HepG2 (cell line): Measurements from ENCODE around the gene EXOC3L2. TPM values are rescaled to one million over a fixed set of nuclear protein-coding genes. Genes with fewer than 3 reads are reported as not detected.

ENCODE experiments used
- MEF2D ChIP-seq: sonication (generic); formaldehyde crosslinking; IDR thresholded peaks from 2 replicates; pipeline ENCODE4 v1.5.1; 2020; ENCODE audit warnings: mild to moderate bottlenecking, missing genetic modification reagents
- PRDM15 ChIP-seq: sonication (generic); formaldehyde crosslinking; IDR thresholded peaks from 2 replicates; pipeline ENCODE4 v1.4.0; 2020; ENCODE audit warnings: missing genetic modification reagents
- SMAD1 ChIP-seq: sonication (generic); formaldehyde crosslinking; IDR thresholded peaks from 2 replicates; pipeline ENCODE4 v1.4.0; 2020; ENCODE audit warnings: missing genetic modification reagents, low read depth, mild to moderate bottlenecking, borderline replicate concordance
- TARDBP ChIP-seq: sonication (generic); formaldehyde crosslinking; IDR thresholded peaks from 2 replicates; pipeline ENCODE4 v1.8.0; 2022; ENCODE audit warnings: mild to moderate bottlenecking, missing genetic modification reagents
- THAP8 ChIP-seq: sonication (generic); formaldehyde crosslinking; IDR thresholded peaks from 2 replicates; pipeline ENCODE4 v1.5.1; 2020; ENCODE audit warnings: missing genetic modification reagents, mild to moderate bottlenecking, borderline replicate concordance
- ZC3H4 ChIP-seq: sonication (generic); formaldehyde crosslinking; IDR thresholded peaks from 2 replicates; pipeline ENCODE4 v1.4.0; 2020; ENCODE audit warnings: missing genetic modification reagents, borderline replicate concordance
- ZNF124 ChIP-seq: sonication (generic); formaldehyde crosslinking; IDR thresholded peaks from 2 replicates; pipeline ENCODE4 v1.4.0; 2020; ENCODE audit warnings: missing genetic modification reagents
- ZNF317 ChIP-seq: sonication (generic); formaldehyde crosslinking; IDR thresholded peaks from 2 replicates; pipeline ENCODE4 v1.5.0; 2020; ENCODE audit warnings: mild to moderate bottlenecking, missing genetic modification reagents
- ZNF562 ChIP-seq: sonication (generic); formaldehyde crosslinking; IDR thresholded peaks from 2 replicates; pipeline ENCODE4 v1.8.0; 2022; ENCODE audit warnings: missing genetic modification reagents, borderline replicate concordance
- polyA plus RNA-seq, 8 experiments: library from polyadenylated mRNA; depleted of rRNA in 3 of 8; stranded (reverse) in 7 of 8; unstranded in 1 of 8; fragments of >200 nt; fragmentation: Illumina TruSeq in 4 of 8; extraction: Trizol in 4 of 8; gene quantifications; 2 replicates each; pipeline versions ENCODE4 v1.2.1 to v1.2.3, GENCODE V29; 2011 to 2016; ENCODE audit warnings: low read depth in 4 of 8, missing spikeins in 1 of 8, mixed read lengths in 1 of 8; ENCODE audit not compliant: insufficient read depth in 1 of 8
- total RNA-seq, 5 experiments: library from RNA; depleted of rRNA; stranded (reverse); fragments of >200 nt; fragmentation: Illumina TruSeq; extraction: Trizol; gene quantifications; 2 replicates each; pipeline ENCODE4 v1.2.3, GENCODE V29; 2016; ENCODE audit warnings: low read depth in 1 of 5
- TF ChIP-seq, protein P1 (sequence below): sonication (generic); formaldehyde crosslinking; IDR thresholded peaks from 2 replicates; pipeline ENCODE4 v1.5.1; 2020; ENCODE audit warnings: mild to moderate bottlenecking, missing genetic modification reagents, moderate library complexity
- TF ChIP-seq, protein P2 (sequence below): sonication (generic); formaldehyde crosslinking; IDR thresholded peaks from 2 replicates; pipeline ENCODE4 v1.8.0; 2023; ENCODE audit warnings: mild to moderate bottlenecking, missing genetic modification reagents
- TF ChIP-seq, protein P3 (sequence below): sonication (generic); formaldehyde crosslinking; IDR thresholded peaks from 2 replicates; pipeline ENCODE4 v1.4.0; 2020; ENCODE audit warnings: mild to moderate bottlenecking, missing genetic modification reagents, borderline replicate concordance
- TF ChIP-seq, protein P4 (sequence below): sonication (generic); formaldehyde crosslinking; IDR thresholded peaks from 2 replicates; pipeline ENCODE4 v1.4.0; 2020; ENCODE audit warnings: missing genetic modification reagents, mild to moderate bottlenecking, borderline replicate concordance

EXOC3L2 gene
- total and polyA plus RNA-seq, 2 of the 13 experiments (the other 11 are each of a cell fraction or from before 2014, with no cell fraction given) = 0.21 TPM; not detected in 1

DNA sequence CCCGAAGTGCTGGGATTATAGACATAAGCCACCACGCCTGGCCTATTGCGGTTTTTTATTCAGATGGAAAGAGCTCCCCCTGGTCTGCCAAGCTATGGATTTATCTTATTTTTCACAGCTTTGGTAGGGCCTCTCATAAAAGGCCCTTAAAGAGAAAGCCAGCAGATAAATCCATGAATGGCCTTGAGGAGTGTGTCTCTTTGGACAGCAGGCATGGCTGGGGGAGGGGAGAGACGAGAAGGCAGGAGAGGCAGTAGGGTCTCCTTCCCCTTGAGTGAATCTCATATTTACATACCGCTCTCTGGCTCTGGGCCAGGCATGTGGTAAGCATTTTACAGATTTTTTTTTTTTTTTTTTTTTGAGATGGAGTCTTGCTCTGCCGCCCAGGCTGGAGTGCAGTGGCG, 31.1 kb upstream of the EXOC3L2 start (continued):
- TF ChIP-seq, protein P1, sequence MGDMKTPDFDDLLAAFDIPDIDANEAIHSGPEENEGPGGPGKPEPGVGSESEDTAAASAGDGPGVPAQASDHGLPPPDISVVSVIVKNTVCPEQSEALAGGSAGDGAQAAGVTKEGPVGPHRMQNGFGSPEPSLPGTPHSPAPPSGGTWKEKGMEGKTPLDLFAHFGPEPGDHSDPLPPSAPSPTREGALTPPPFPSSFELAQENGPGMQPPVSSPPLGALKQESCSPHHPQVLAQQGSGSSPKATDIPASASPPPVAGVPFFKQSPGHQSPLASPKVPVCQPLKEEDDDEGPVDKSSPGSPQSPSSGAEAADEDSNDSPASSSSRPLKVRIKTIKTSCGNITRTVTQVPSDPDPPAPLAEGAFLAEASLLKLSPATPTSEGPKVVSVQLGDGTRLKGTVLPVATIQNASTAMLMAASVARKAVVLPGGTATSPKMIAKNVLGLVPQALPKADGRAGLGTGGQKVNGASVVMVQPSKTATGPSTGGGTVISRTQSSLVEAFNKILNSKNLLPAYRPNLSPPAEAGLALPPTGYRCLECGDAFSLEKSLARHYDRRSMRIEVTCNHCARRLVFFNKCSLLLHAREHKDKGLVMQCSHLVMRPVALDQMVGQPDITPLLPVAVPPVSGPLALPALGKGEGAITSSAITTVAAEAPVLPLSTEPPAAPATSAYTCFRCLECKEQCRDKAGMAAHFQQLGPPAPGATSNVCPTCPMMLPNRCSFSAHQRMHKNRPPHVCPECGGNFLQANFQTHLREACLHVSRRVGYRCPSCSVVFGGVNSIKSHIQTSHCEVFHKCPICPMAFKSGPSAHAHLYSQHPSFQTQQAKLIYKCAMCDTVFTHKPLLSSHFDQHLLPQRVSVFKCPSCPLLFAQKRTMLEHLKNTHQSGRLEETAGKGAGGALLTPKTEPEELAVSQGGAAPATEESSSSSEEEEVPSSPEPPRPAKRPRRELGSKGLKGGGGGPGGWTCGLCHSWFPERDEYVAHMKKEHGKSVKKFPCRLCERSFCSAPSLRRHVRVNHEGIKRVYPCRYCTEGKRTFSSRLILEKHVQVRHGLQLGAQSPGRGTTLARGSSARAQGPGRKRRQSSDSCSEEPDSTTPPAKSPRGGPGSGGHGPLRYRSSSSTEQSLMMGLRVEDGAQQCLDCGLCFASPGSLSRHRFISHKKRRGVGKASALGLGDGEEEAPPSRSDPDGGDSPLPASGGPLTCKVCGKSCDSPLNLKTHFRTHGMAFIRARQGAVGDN (CRISPR knock-in tag) = no peak
- TF ChIP-seq ZNF562 (CRISPR knock-in tag) (no peak), ZC3H4 (no peak), SMAD1 (CRISPR knock-in tag) (no peak), THAP8 (CRISPR knock-in tag) (no peak), PRDM15 (CRISPR knock-in tag) (no peak), ZNF124 (CRISPR knock-in tag) (no peak), TARDBP (peak; percentile 48; the same call in 1 of the 2 replicates), ZNF317 (CRISPR knock-in tag) (no peak), MEF2D (CRISPR knock-in tag) (peak; percentile 24; the same call in 1 of the 2 replicates)
- TF ChIP-seq, protein P2, sequence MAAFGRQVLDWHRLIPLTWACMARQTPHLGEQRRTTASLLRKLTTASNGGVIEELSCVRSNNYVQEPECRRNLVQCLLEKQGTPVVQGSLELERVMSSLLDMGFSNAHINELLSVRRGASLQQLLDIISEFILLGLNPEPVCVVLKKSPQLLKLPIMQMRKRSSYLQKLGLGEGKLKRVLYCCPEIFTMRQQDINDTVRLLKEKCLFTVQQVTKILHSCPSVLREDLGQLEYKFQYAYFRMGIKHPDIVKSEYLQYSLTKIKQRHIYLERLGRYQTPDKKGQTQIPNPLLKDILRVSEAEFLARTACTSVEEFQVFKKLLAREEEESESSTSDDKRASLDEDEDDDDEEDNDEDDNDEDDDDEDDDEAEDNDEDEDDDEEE (CRISPR knock-in tag) = no peak
- TF ChIP-seq, protein P3, sequence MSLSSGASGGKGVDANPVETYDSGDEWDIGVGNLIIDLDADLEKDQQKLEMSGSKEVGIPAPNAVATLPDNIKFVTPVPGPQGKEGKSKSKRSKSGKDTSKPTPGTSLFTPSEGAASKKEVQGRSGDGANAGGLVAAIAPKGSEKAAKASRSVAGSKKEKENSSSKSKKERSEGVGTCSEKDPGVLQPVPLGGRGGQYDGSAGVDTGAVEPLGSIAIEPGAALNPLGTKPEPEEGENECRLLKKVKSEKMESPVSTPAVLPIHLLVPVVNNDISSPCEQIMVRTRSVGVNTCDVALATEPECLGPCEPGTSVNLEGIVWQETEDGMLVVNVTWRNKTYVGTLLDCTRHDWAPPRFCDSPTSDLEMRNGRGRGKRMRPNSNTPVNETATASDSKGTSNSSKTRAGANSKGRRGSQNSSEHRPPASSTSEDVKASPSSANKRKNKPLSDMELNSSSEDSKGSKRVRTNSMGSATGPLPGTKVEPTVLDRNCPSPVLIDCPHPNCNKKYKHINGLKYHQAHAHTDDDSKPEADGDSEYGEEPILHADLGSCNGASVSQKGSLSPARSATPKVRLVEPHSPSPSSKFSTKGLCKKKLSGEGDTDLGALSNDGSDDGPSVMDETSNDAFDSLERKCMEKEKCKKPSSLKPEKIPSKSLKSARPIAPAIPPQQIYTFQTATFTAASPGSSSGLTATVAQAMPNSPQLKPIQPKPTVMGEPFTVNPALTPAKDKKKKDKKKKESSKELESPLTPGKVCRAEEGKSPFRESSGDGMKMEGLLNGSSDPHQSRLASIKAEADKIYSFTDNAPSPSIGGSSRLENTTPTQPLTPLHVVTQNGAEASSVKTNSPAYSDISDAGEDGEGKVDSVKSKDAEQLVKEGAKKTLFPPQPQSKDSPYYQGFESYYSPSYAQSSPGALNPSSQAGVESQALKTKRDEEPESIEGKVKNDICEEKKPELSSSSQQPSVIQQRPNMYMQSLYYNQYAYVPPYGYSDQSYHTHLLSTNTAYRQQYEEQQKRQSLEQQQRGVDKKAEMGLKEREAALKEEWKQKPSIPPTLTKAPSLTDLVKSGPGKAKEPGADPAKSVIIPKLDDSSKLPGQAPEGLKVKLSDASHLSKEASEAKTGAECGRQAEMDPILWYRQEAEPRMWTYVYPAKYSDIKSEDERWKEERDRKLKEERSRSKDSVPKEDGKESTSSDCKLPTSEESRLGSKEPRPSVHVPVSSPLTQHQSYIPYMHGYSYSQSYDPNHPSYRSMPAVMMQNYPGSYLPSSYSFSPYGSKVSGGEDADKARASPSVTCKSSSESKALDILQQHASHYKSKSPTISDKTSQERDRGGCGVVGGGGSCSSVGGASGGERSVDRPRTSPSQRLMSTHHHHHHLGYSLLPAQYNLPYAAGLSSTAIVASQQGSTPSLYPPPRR (CRISPR knock-in tag) = no peak
- TF ChIP-seq, protein P4, sequence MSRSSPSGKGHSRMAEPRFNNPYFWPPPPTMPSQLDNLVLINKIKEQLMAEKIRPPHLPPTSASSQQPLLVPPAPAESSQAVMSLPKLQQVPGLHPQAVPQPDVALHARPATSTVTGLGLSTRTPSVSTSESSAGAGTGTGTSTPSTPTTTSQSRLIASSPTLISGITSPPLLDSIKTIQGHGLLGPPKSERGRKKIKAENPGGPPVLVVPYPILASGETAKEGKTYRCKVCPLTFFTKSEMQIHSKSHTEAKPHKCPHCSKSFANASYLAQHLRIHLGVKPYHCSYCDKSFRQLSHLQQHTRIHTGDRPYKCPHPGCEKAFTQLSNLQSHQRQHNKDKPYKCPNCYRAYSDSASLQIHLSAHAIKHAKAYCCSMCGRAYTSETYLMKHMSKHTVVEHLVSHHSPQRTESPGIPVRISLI (CRISPR knock-in tag) = peak; percentile 90
